22Rv1 (cell line): ENCODE results near the gene FAM162B.
"Not testable (repeated sequence)": the region's sequence is repeated elsewhere in the genome, so short reads cannot be mapped to it uniquely, and the experiment has no call there.

ENCODE experiments used
- H3K27ac ChIP-seq: fragments of 450-650 bp; 2 replicates; pipeline ENCODE4 v1.5.1; 2017
- ZFX ChIP-seq: fragments of 450-650 bp; IDR thresholded peaks from 2 replicates; pipeline ENCODE4 v1.6.1; 2017; ENCODE audit warnings: antibody characterized with exemption, borderline replicate concordance
- TF ChIP-seq, protein P1 (sequence below): fragments of 450-650 bp; IDR thresholded peaks from 2 replicates; pipeline ENCODE4 v1.5.1; 2017; ENCODE audit warnings: mild to moderate bottlenecking

The FAM162B gene

DNA sequence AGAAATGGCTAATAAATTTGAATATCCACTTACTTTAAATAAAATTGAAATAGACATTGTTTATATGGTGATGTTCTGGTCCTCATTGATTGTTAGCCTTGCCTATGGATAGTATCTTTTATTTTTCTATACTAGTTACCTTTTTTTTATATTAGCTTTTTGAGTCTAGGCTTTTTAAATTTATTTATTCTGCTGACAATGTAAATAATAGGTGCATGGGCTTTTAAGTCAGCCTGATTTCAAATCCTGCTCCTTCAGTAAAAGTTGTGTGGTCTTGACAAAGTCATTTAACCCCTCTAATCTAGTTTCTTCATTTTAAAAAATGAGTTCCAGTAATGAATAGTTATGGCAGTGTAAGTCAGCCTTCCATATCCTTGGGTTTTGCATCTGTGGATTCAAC lies 38.6 kb downstream of the FAM162B start:
- TF ChIP-seq, protein P1, sequence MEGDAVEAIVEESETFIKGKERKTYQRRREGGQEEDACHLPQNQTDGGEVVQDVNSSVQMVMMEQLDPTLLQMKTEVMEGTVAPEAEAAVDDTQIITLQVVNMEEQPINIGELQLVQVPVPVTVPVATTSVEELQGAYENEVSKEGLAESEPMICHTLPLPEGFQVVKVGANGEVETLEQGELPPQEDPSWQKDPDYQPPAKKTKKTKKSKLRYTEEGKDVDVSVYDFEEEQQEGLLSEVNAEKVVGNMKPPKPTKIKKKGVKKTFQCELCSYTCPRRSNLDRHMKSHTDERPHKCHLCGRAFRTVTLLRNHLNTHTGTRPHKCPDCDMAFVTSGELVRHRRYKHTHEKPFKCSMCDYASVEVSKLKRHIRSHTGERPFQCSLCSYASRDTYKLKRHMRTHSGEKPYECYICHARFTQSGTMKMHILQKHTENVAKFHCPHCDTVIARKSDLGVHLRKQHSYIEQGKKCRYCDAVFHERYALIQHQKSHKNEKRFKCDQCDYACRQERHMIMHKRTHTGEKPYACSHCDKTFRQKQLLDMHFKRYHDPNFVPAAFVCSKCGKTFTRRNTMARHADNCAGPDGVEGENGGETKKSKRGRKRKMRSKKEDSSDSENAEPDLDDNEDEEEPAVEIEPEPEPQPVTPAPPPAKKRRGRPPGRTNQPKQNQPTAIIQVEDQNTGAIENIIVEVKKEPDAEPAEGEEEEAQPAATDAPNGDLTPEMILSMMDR: no peak
- TF ChIP-seq ZFX: no peak
- no peak overlapping the region for H3K27ac ChIP-seq

DNA sequence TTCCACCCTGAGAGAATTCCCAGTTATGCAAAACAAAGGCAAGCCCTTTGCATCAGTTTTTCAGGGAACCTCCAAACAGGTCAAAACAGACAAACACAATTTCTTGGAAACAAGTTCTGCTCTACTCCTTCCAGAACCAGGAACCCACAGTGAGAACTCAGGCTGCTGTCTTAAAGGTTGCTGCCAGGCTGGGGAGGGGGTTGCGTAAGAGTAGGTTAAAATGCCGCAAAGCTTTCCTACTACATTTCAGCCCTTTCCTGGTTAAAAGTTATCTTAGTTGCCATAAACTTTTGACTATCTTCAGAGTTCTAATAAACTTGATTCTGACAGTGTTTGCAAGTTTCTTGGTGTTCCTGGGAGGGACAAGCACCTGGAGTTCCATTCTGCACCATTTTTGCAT lies 50.8 kb downstream of the FAM162B start:
- no peak overlapping the region for H3K27ac ChIP-seq
- no peak for TF ChIP-seq ZFX
- TF ChIP-seq, protein P1: no peak

DNA sequence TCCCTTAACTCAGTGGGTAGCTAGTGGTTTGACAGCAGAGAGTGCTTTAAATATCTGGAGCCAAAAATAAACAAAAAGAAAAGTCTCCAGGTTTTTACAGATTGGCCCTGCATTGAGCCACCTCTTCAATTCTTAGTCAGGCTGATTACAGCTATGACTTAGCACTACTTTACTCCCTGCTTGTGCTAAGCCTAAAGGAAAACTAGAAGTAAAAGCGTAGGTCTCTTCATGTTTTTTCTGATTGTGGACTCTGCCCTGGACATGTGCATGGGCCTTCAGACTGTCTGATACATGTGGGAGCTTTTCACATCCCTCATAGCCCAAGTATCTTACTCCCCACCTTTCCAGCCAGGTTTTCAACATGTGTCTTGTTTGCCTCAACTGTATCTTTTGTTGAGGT lies 51.2 kb downstream of the FAM162B start:
- TF ChIP-seq ZFX: no peak
- TF ChIP-seq, protein P1: no peak
- no peak overlapping the region for H3K27ac ChIP-seq

DNA sequence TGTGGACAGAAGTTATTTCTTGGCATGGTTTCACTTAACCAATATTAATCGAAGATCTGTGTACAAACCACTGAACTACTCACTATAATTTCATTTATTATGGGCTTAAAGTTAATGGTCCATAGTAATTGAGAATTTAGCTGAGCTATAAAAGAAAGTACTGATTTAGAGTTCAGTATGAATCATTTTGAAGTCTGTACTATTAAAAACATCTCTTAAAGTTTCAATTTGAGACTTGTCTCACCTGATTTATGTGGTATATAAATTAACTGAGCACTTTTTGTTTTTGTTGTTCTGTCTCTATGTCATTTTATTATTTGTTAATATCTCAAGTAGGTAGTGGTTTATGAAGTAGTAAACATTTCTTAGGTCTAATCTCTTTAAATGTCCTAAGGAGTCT lies 59.6 kb downstream of the FAM162B start:
- no peak overlapping the region for H3K27ac ChIP-seq
- TF ChIP-seq, protein P1: no peak
- TF ChIP-seq ZFX: no peak

DNA sequence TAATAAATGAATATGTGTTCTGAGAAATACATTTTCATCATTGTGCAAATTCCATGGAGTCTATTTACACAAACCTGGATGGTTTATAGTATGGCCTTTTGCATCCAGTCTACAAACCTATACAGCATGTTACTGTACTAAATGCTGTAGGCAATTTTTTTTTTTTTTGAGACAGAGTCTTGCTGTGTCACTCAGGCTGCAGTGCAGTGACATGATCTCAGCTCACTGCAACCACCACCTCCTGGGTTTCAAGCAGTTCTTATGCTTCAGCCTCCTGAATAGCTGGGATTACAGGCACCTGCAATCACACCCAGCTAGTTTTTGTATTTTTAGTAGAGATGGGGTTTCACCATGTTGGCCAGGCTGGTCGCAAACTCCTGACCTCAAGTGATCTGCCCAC lies 61.6 kb downstream of the FAM162B start:
- not testable (repeated sequence) for H3K27ac ChIP-seq
